H9 (cell line): ENCODE data around the gene RRAGB. TPM values are rescaled to one million over a fixed set of nuclear protein-coding genes. Genes with fewer than 3 reads are reported as not detected.

Experiments
- DNase-seq: peaks from one replicate; pipeline ENCODE4 v3.0.0-alpha.2; 2017
- H2AFZ ChIP-seq: one replicate; pipeline ENCODE4 v1.6.1; 2013; ENCODE audit warnings: mild to moderate bottlenecking, low read length, control low read depth, moderate library complexity
- H2AK5ac ChIP-seq: 2 replicates; pipeline ENCODE4 v1.6.1; 2013; ENCODE audit warnings: low read length, control low read depth, mixed read lengths; ENCODE audit not compliant: insufficient read length
- H2BK120ac ChIP-seq: one replicate; pipeline ENCODE4 v1.6.1; 2013; ENCODE audit warnings: low read depth, mild to moderate bottlenecking, low read length, control low read depth, inconsistent platforms; ENCODE audit not compliant: poor library complexity, severe bottlenecking
- H2BK12ac ChIP-seq: 2 replicates; pipeline ENCODE4 v1.6.1; 2013; ENCODE audit warnings: low read length, control low read depth, mixed read lengths, low read depth; ENCODE audit not compliant: insufficient read length
- H2BK15ac ChIP-seq: 2 replicates; pipeline ENCODE4 v1.6.1; 2013; ENCODE audit warnings: low read depth, low read length, control low read depth
- H2BK20ac ChIP-seq: one replicate; pipeline ENCODE4 v1.6.1; 2013; ENCODE audit warnings: low read depth, mild to moderate bottlenecking, low read length, control low read depth, inconsistent platforms; ENCODE audit not compliant: poor library complexity, severe bottlenecking
- H2BK5ac ChIP-seq: 2 replicates; pipeline ENCODE4 v1.6.1; 2013; ENCODE audit warnings: low read length, control low read depth, mixed read lengths; ENCODE audit not compliant: insufficient read length
- H3K14ac ChIP-seq: 2 replicates; pipeline ENCODE4 v1.6.1; 2013; ENCODE audit warnings: low read length, control low read depth; ENCODE audit not compliant: insufficient read depth
- H3K18ac ChIP-seq: 2 replicates; pipeline ENCODE4 v1.6.1; 2013; ENCODE audit warnings: low read depth, mild to moderate bottlenecking, mixed read lengths, low read length, control low read depth; ENCODE audit not compliant: insufficient read length
- H3K23ac ChIP-seq: 2 replicates; pipeline ENCODE4 v1.6.1; 2013; ENCODE audit warnings: low read length, control low read depth, mixed read lengths, low read depth; ENCODE audit not compliant: insufficient read length
- H3K23me2 ChIP-seq: 2 replicates; pipeline ENCODE4 v1.6.1; 2013; ENCODE audit warnings: low read depth, mild to moderate bottlenecking, mixed read lengths, low read length, control low read depth; ENCODE audit not compliant: insufficient read length, poor library complexity, severe bottlenecking
- H3K27ac ChIP-seq: 2 replicates; pipeline ENCODE4 v1.5.1; 2013; ENCODE audit warnings: low read length, control low read depth, mixed read lengths, low read depth; ENCODE audit not compliant: insufficient read length
- H3K27me3 ChIP-seq: 2 replicates; pipeline ENCODE4 v1.6.1; 2013; ENCODE audit warnings: low read length, control low read depth, inconsistent platforms; ENCODE audit not compliant: insufficient read depth
- H3K4ac ChIP-seq: 2 replicates; pipeline ENCODE4 v1.6.1; 2013; ENCODE audit warnings: low read depth, mild to moderate bottlenecking, control low read depth, inconsistent platforms, low read length, moderate library complexity
- H3K4me1 ChIP-seq: 2 replicates; pipeline ENCODE4 v1.6.1; 2013; ENCODE audit warnings: low read length, control low read depth, inconsistent platforms; ENCODE audit not compliant: insufficient read depth
- H3K4me2 ChIP-seq: 2 replicates; pipeline ENCODE4 v1.6.1; 2013; ENCODE audit warnings: low read length, control low read depth, mixed read lengths; ENCODE audit not compliant: insufficient read length, insufficient read depth
- H3K56ac ChIP-seq: 2 replicates; pipeline ENCODE4 v1.6.1; 2013; ENCODE audit warnings: low read depth, mild to moderate bottlenecking, mixed read lengths, low read length, control low read depth; ENCODE audit not compliant: insufficient read length
- H3K79me1 ChIP-seq: 2 replicates; pipeline ENCODE4 v1.6.1; 2013; ENCODE audit warnings: low read depth, mild to moderate bottlenecking, moderate library complexity, low read length, control low read depth, inconsistent platforms; ENCODE audit not compliant: insufficient read depth, poor library complexity, severe bottlenecking
- H3K79me2 ChIP-seq: 2 replicates; pipeline ENCODE4 v1.6.1; 2013; ENCODE audit warnings: low read length, control low read depth, inconsistent platforms; ENCODE audit not compliant: insufficient read depth
- H3K9ac ChIP-seq: 2 replicates; pipeline ENCODE4 v1.6.1; 2013; ENCODE audit warnings: low read length, control low read depth, mixed read lengths; ENCODE audit not compliant: insufficient read length; ENCODE audit errors: extremely low read depth
- H3K9me3 ChIP-seq: one replicate; pipeline ENCODE4 v1.6.1; 2013; ENCODE audit warnings: low read depth, low read length, inconsistent platforms; ENCODE audit not compliant: control insufficient read depth
- H3T11ph ChIP-seq: one replicate; pipeline ENCODE4 v1.6.1; 2013; ENCODE audit warnings: mild to moderate bottlenecking, low read length, control low read depth, inconsistent platforms
- H4K20me1 ChIP-seq: one replicate; pipeline ENCODE4 v1.6.1; 2013; ENCODE audit not compliant: control insufficient read depth, insufficient read length, insufficient read depth
- H4K5ac ChIP-seq: 2 replicates; pipeline ENCODE4 v1.6.1; 2013; ENCODE audit warnings: low read depth, mild to moderate bottlenecking, mixed read lengths, low read length, control low read depth; ENCODE audit not compliant: insufficient read length
- H4K8ac ChIP-seq: replicated peaks from 2 replicates; pipeline ENCODE4 v1.6.1; 2013; ENCODE audit warnings: low read length, control low read depth, mixed read lengths, low read depth; ENCODE audit not compliant: insufficient read length
- H4K91ac ChIP-seq: 2 replicates; pipeline ENCODE4 v1.6.1; 2013; ENCODE audit warnings: low read depth, mild to moderate bottlenecking, moderate library complexity, mixed read lengths, low read length, control low read depth; ENCODE audit not compliant: insufficient read length
- H3K27ac Mint-ChIP-seq, 3 experiments: 2 replicates in 2 of 3; 3 replicates in 1 of 3; pipeline ENCODE4 v1.8.0; 2020 to 2021; ENCODE audit warnings: mixed read lengths in 3 of 3, mild to moderate bottlenecking in 1 of 3, moderate library complexity in 1 of 3
- H3K27me3 Mint-ChIP-seq: 2 replicates; pipeline ENCODE4 v1.8.0; 2021; ENCODE audit warnings: low read depth, mild to moderate bottlenecking, moderate library complexity, mixed read lengths
- H3K36me3 Mint-ChIP-seq, 3 experiments: 2 replicates in 2 of 3; 3 replicates in 1 of 3; pipeline ENCODE4 v1.8.0; 2020 to 2021; ENCODE audit warnings: low read depth in 3 of 3, mixed read lengths in 3 of 3; ENCODE audit not compliant: insufficient read depth in 1 of 3
- H3K4me1 Mint-ChIP-seq, 2 experiments: 2 replicates each; pipeline ENCODE4 v1.8.0; 2020; ENCODE audit warnings: mixed read lengths in 2 of 2
- H3K4me3 Mint-ChIP-seq, 2 experiments: 2 replicates in 1 of 2; 3 replicates in 1 of 2; pipeline ENCODE4 v1.8.0; 2020 to 2021; ENCODE audit warnings: mild to moderate bottlenecking in 2 of 2, mixed read lengths in 2 of 2, moderate library complexity in 1 of 2
- H3K9me3 Mint-ChIP-seq, 2 experiments: 2 replicates in 1 of 2; 3 replicates in 1 of 2; pipeline ENCODE4 v1.8.0; 2020; ENCODE audit warnings: mild to moderate bottlenecking in 2 of 2, mixed read lengths in 2 of 2, moderate library complexity in 1 of 2
- WGBS: extraction: QIAGEN DNeasy Blood & Tissue Kit; methylation state at CpG from one replicate; pipeline ENCODE4 v1.1.7; 2013; ENCODE audit warnings: missing lambda C conversion rate, low lambda C conversion rate, mixed read lengths; ENCODE audit not compliant: insufficient read length; ENCODE audit errors: extremely low coverage; 5-methylcytosine and 5-hydroxymethylcytosine counted together
- total RNA-seq: library from RNA; stranded (reverse); gene quantifications from 2 replicates; pipeline ENCODE4 v1.2.1, GENCODE V29; 2021
- TF ChIP-seq, protein P1 (sequence below): fragments of 200-600 bp; sonication (generic); conservative IDR thresholded peaks from 3 replicates; pipeline ENCODE4 v1.8.0; 2021; ENCODE audit warnings: antibody characterized with exemption, mild to moderate bottlenecking

Gene RRAGB
- total RNA-seq, 1 experiment from 2014 or later, result 10.3 TPM

DNA sequence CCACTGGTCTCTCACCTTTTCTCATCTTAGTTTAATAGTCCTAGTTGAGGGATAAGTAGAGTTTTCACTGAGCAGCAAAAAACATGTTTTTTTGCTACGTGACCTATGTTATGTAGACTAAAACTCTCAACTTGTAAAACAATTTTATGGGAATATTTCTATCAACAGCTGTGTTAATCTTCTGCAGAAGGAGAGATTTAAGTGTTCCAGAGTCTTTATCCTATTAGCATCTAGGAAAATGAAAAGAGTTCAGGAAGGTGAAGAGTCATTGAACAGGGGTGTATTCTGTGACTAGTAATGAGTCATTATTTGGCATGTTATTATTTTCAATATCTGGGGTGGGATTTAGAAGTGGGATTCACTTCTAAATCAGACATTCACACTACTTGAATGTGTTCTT is 41.9 kb downstream of the RRAGB start:
- Histone ChIP-seq H3K14ac (no peak overlapping the region), H2BK12ac (no peak overlapping the region), H3K9me3 (peaks cover 12% of the 10 kb centered on the region), H2BK120ac (no peak overlapping the region), H3K79me1 (no peaks in the 10 kb centered on the region), H2AK5ac (no peak overlapping the region), H3K56ac (no peak overlapping the region), H3K23me2 (no peaks in the 10 kb centered on the region), H2BK20ac (no peak overlapping the region), H3K79me2 (no peaks in the 10 kb centered on the region), H4K5ac (no peak overlapping the region), H3K9ac (no peak overlapping the region), H3K4me2 (no peak overlapping the region), H3T11ph (no peak overlapping the region), H4K91ac (no peak overlapping the region), H4K20me1 (no peaks in the 10 kb centered on the region), H3K4ac (no peak overlapping the region), H3K23ac (no peak overlapping the region), H2AFZ (no peak overlapping the region), H3K27ac (no peak overlapping the region), H3K18ac (no peak overlapping the region), H3K27me3 (no peaks in the 10 kb centered on the region), H3K4me1 (no peaks in the 10 kb centered on the region), H4K8ac (no peak overlapping the region), H2BK5ac (no peak overlapping the region), H2BK15ac (no peak overlapping the region)
- no peak for DNase-seq
- Mint-ChIP-seq H3K4me1 (no peaks in the 10 kb centered on the region), H3K9me3 (peaks cover 49 to 55% of the 10 kb centered on the region in 2 experiments), H3K27me3 (no peaks in the 10 kb centered on the region), H3K4me3 (no peak overlapping the region), H3K27ac (no peak overlapping the region), H3K36me3 (peaks cover 5 to 21% (median 12%) of the 10 kb centered on the region in 3 experiments; a peak in 6 of 7 replicates)
- TF ChIP-seq, protein P1, sequence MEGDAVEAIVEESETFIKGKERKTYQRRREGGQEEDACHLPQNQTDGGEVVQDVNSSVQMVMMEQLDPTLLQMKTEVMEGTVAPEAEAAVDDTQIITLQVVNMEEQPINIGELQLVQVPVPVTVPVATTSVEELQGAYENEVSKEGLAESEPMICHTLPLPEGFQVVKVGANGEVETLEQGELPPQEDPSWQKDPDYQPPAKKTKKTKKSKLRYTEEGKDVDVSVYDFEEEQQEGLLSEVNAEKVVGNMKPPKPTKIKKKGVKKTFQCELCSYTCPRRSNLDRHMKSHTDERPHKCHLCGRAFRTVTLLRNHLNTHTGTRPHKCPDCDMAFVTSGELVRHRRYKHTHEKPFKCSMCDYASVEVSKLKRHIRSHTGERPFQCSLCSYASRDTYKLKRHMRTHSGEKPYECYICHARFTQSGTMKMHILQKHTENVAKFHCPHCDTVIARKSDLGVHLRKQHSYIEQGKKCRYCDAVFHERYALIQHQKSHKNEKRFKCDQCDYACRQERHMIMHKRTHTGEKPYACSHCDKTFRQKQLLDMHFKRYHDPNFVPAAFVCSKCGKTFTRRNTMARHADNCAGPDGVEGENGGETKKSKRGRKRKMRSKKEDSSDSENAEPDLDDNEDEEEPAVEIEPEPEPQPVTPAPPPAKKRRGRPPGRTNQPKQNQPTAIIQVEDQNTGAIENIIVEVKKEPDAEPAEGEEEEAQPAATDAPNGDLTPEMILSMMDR, result no peak
- WGBS, result no CpG with 5 or more reads among the region's 1 CpG
